K562 (cell line): Measurements from ENCODE around the gene AMFR. TPM values are rescaled to one million over a fixed set of nuclear protein-coding genes. Genes with fewer than 3 reads are reported as not detected.

Source experiments
- ATAC-seq: fragments of 200-7000 bp; cut with Tn5 transposase; 3 replicates; pipeline ENCODE4 v1.9.1; 2020; ENCODE audit warnings: moderate library complexity
- BruUV-seq: library from RNA; stranded (reverse); fragments of 400-500 nt; replicated peaks from 2 replicates; lab custom pipeline; 2021; lab: Mats Ljungman, UMichigan
- CTCF ChIA-PET: fragments of 300-600 bp; formaldehyde crosslinking; extraction: SDS; loops from one replicate; lab custom pipeline; 2021; ENCODE audit warnings: low intra/inter-chr PET ratio; lab: Yijun Ruan, JAX
- POLR2A ChIA-PET: fragments of 300-600, 350-650 bp; sonication (Branson Sonifier 250); formaldehyde crosslinking; extraction: SDS; loops from one replicate; lab custom pipeline; 2021; ENCODE audit warnings: antibody characterized with exemption, inconsistent platforms; lab: Yijun Ruan, JAX
- DNase-seq, 4 experiments: peaks; one replicate each; pipeline versions ENCODE4 v3.0.0 to v3.0.0-alpha.2; 2011 to 2018; ENCODE audit warnings: low spot score in 3 of 4, mixed read lengths in 3 of 4; ENCODE audit errors: extremely low read depth in 1 of 4
- FAIRE-seq: peaks from 2 replicates; lab custom pipeline; 2011; peaks lifted over from hg19 to GRCh38; lab: Jason Lieb, UNC
- H2AFZ ChIP-seq: 2 replicates; pipeline ENCODE4 v1.6.0; 2011; ENCODE audit warnings: low read depth, low read length, control low read depth, inconsistent platforms
- H3K27ac ChIP-seq: fragments of 200-600 bp; 3 replicates; pipeline ENCODE4 v1.8.0; 2011; ENCODE audit warnings: low read depth, mild to moderate bottlenecking, control low read depth, inconsistent platforms, low read length, moderate library complexity, mixed read lengths; ENCODE audit errors: extremely low read depth
- H3K27me3 ChIP-seq, 2 experiments: fragments of 300-600 bp in 1 of 2; 2 replicates in 1 of 2; 3 replicates in 1 of 2; pipeline versions ENCODE4 v1.6.0 to v1.8.0; 2011; ENCODE audit warnings: inconsistent platforms in 2 of 2, low read length in 2 of 2, mild to moderate bottlenecking in 1 of 2, mixed read lengths in 1 of 2, moderate library complexity in 1 of 2; ENCODE audit not compliant: control insufficient read depth in 2 of 2, insufficient read depth in 2 of 2
- H3K36me3 ChIP-seq: fragments of 300-600 bp; 3 replicates; pipeline ENCODE4 v1.8.0; 2011; ENCODE audit warnings: mild to moderate bottlenecking, low read length, inconsistent platforms; ENCODE audit not compliant: control insufficient read depth, insufficient read depth
- H3K4me1 ChIP-seq, 2 experiments: fragments of 200-600 bp in 1 of 2; replicated peaks in 1 of 2; 2 replicates in 1 of 2; 3 replicates in 1 of 2; pipeline versions ENCODE4 v1.5.1 to v1.8.0; 2011; ENCODE audit warnings: inconsistent platforms in 2 of 2, low read length in 2 of 2, mild to moderate bottlenecking in 1 of 2, mixed read lengths in 1 of 2, moderate library complexity in 1 of 2; ENCODE audit not compliant: control insufficient read depth in 2 of 2, insufficient read depth in 2 of 2
- H3K4me2 ChIP-seq: 2 replicates; pipeline ENCODE4 v1.6.1; 2011; ENCODE audit warnings: low read length, control low read depth, inconsistent platforms, mixed read lengths; ENCODE audit not compliant: insufficient read depth
- H3K4me3 ChIP-seq: fragments of 200-600 bp; sonication (generic), shearing (Covaris generic); 2 replicates; pipeline ENCODE4 v1.5.1; 2016; ENCODE audit warnings: control low read depth, inconsistent platforms
- H3K79me2 ChIP-seq: fragments of 200-600 bp; 3 replicates; pipeline ENCODE4 v1.8.0; 2011; ENCODE audit warnings: low read length, inconsistent platforms; ENCODE audit not compliant: control insufficient read depth, insufficient read depth
- H3K9ac ChIP-seq, 2 experiments: 2 replicates each; pipeline versions ENCODE4 v1.6.0 to v1.6.1; 2011; ENCODE audit warnings: low read depth in 2 of 2, low read length in 2 of 2, control low read depth in 1 of 2, inconsistent platforms in 1 of 2, mild to moderate bottlenecking in 1 of 2, mixed read lengths in 1 of 2; ENCODE audit not compliant: insufficient read depth in 1 of 2
- H3K9me1 ChIP-seq: one replicate; pipeline ENCODE4 v1.6.0; 2011; ENCODE audit warnings: inconsistent platforms, mild to moderate bottlenecking, low read length, moderate library complexity; ENCODE audit not compliant: control insufficient read depth, insufficient read depth
- H3K9me3 ChIP-seq: replicated peaks from 2 replicates; pipeline ENCODE4 v1.5.1; 2011; ENCODE audit warnings: low read depth, low read length, inconsistent platforms; ENCODE audit not compliant: control insufficient read depth, insufficient read depth
- H4K20me1 ChIP-seq: replicated peaks from 2 replicates; pipeline ENCODE4 v1.6.1; 2011; ENCODE audit warnings: low read length, inconsistent platforms, mixed read lengths; ENCODE audit not compliant: control insufficient read depth, insufficient read depth
- DIDO1 ChIP-seq: fragments of 450-650 bp; IDR thresholded peaks from 2 replicates; pipeline ENCODE4 v1.6.1; 2016; ENCODE audit warnings: low read depth, missing biosample characterization, missing genetic modification characterization
- FOXA1 ChIP-seq: fragments of 450-650 bp; IDR thresholded peaks from 2 replicates; pipeline ENCODE4 v1.6.1; 2016; ENCODE audit warnings: mild to moderate bottlenecking, borderline replicate concordance
- PML ChIP-seq: IDR thresholded peaks from 2 replicates; pipeline ENCODE4 v1.6.1; 2012; ENCODE audit warnings: low read length, inconsistent platforms
- ZBED1 ChIP-seq: IDR thresholded peaks from 2 replicates; pipeline ENCODE4 v1.6.1; 2014
- ZNF124 ChIP-seq: sonication (generic); formaldehyde crosslinking; IDR thresholded peaks from 2 replicates; pipeline ENCODE4 v1.8.1; 2022; ENCODE audit warnings: missing genetic modification reagents
- WGBS: fragments of 100-300 bp; shearing (Covaris generic); methylation state at CpG from one replicate; pipeline ENCODE4 v1.1.6; 2016; ENCODE audit warnings: low coverage, mixed read lengths; ENCODE audit not compliant: insufficient coverage; ENCODE audit errors: missing lambda C conversion rate; 5-methylcytosine and 5-hydroxymethylcytosine counted together
- in situ Hi-C: fragments of 300-500 bp; cut with MboI; formaldehyde crosslinking; loops from 4 replicates; pipeline ENCODE4 v1.15.0; 2018; ENCODE audit warnings: inconsistent platforms, mixed read lengths
- intact Hi-C: fragments of 100-400 bp; cut with micrococcal nuclease; formaldehyde crosslinking; loops from 2 replicates; pipeline ENCODE4 v1.14.2; 2022
- polyA plus RNA-seq, 8 experiments: library from polyadenylated mRNA; depleted of rRNA in 4 of 8; stranded (reverse) in 5 of 8; unstranded in 3 of 8; fragments of >200 nt; fragmentation: Nextera tagmentation in 2 of 8; fragmentation: Illumina TruSeq in 1 of 8; extraction: Ambion mirVana in 2 of 8; extraction: Trizol in 1 of 8; gene quantifications; 2 replicates each; pipeline versions ENCODE4 v1.2.1 to v1.2.3, GENCODE V29; 2011 to 2014; ENCODE audit warnings: inconsistent platforms in 1 of 8, missing spikeins in 1 of 8
- total RNA-seq, 7 experiments: library from RNA; depleted of rRNA in 6 of 7; stranded (reverse); fragments of >200 nt in 6 of 7; fragmentation: Illumina TruSeq in 2 of 7; extraction: Trizol in 2 of 7; gene quantifications; 2 replicates each; pipeline versions ENCODE4 v1.2.1 to v1.2.3, GENCODE V29; 2011 to 2021; ENCODE audit warnings: low replicate concordance in 1 of 7
- TF ChIP-seq, protein P1 (sequence below): fragments of 450-650 bp; IDR thresholded peaks from 2 replicates; pipeline ENCODE4 v1.6.1; 2016; ENCODE audit warnings: mild to moderate bottlenecking, moderate library complexity
- TF ChIP-seq, protein P2 (sequence below): sonication (generic); formaldehyde crosslinking; IDR thresholded peaks from 2 replicates; pipeline ENCODE4 v1.8.0; 2022; ENCODE audit warnings: missing genetic modification reagents, mild to moderate bottlenecking, borderline replicate concordance
- TF ChIP-seq, protein P3 (sequence below): IDR thresholded peaks from 3 replicates; pipeline ENCODE4 v1.6.1; 2011; ENCODE audit warnings: borderline replicate concordance, mild to moderate bottlenecking, moderate library complexity; ENCODE audit not compliant: insufficient read length; ENCODE audit errors: extremely low read depth

The AMFR gene
- total and polyA plus RNA-seq, 9 of the 15 experiments (the other 6 are each of a cell fraction or from before 2014, with no cell fraction given), result 15.6 to 113 (median 58.4) TPM

DNA sequence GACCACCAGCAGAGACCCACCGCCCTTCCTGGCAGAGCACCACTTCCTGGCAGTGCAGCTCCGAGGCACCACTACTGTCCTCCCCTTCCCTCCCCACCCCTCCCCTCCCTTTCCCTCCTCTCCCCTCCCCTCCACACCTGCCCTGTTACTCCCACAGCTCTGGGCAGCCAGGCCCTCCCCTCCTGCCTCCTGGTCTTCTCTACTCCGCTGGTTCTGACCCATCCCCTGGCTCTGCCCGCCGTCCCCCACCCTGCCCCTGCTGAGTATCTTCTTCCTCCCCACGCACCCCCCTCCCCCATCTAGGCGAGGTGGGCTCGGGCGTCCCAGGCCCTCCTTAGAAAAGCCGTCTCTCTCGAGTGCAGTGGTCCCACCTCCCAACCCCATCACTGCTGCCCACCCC, 77.7 kb downstream of the AMFR start:
- 39% methylated on average over 3 of the region's 11 CpGs for WGBS
- DNase-seq, result no peak
- Histone ChIP-seq H3K79me2 (no peaks in the 10 kb centered on the region), H3K36me3 (no peaks in the 10 kb centered on the region), H3K4me1 (peaks cover 5 to 29% of the 10 kb centered on the region in 2 experiments; a peak in 2 of 5 replicates), H3K27ac (no peak overlapping the region), H3K27me3 (peaks cover 18 to 72% of the 10 kb centered on the region in 2 experiments; a peak in 4 of 5 replicates), H3K4me3 (no peak overlapping the region), H3K9ac (no peak overlapping the region), H3K9me1 (no peaks in the 10 kb centered on the region), H4K20me1 (peaks cover 26% of the 10 kb centered on the region), H3K4me2 (no peak overlapping the region), H3K9me3 (no peaks in the 10 kb centered on the region), H2AFZ (no peak overlapping the region)
- ATAC-seq, result no peak
- in situ Hi-C loops, result no loop called here
- FAIRE-seq, result no peak
- intact Hi-C loops, result no loop called here
- BruUV-seq, result no TSS peak
- ChIA-PET POLR2A (no interaction called here), CTCF (interaction anchor here (0.6 kb wide), 1 partner anchor 31 kb away, joined by 3 read pairs; no protein-coding TSS in a partner anchor)
- TF ChIP-seq DIDO1 (tag) (no peak), FOXA1 (no peak), ZBED1 (no peak), PML (no peak), ZNF124 (CRISPR knock-in tag) (no peak)
- TF ChIP-seq, protein P1, sequence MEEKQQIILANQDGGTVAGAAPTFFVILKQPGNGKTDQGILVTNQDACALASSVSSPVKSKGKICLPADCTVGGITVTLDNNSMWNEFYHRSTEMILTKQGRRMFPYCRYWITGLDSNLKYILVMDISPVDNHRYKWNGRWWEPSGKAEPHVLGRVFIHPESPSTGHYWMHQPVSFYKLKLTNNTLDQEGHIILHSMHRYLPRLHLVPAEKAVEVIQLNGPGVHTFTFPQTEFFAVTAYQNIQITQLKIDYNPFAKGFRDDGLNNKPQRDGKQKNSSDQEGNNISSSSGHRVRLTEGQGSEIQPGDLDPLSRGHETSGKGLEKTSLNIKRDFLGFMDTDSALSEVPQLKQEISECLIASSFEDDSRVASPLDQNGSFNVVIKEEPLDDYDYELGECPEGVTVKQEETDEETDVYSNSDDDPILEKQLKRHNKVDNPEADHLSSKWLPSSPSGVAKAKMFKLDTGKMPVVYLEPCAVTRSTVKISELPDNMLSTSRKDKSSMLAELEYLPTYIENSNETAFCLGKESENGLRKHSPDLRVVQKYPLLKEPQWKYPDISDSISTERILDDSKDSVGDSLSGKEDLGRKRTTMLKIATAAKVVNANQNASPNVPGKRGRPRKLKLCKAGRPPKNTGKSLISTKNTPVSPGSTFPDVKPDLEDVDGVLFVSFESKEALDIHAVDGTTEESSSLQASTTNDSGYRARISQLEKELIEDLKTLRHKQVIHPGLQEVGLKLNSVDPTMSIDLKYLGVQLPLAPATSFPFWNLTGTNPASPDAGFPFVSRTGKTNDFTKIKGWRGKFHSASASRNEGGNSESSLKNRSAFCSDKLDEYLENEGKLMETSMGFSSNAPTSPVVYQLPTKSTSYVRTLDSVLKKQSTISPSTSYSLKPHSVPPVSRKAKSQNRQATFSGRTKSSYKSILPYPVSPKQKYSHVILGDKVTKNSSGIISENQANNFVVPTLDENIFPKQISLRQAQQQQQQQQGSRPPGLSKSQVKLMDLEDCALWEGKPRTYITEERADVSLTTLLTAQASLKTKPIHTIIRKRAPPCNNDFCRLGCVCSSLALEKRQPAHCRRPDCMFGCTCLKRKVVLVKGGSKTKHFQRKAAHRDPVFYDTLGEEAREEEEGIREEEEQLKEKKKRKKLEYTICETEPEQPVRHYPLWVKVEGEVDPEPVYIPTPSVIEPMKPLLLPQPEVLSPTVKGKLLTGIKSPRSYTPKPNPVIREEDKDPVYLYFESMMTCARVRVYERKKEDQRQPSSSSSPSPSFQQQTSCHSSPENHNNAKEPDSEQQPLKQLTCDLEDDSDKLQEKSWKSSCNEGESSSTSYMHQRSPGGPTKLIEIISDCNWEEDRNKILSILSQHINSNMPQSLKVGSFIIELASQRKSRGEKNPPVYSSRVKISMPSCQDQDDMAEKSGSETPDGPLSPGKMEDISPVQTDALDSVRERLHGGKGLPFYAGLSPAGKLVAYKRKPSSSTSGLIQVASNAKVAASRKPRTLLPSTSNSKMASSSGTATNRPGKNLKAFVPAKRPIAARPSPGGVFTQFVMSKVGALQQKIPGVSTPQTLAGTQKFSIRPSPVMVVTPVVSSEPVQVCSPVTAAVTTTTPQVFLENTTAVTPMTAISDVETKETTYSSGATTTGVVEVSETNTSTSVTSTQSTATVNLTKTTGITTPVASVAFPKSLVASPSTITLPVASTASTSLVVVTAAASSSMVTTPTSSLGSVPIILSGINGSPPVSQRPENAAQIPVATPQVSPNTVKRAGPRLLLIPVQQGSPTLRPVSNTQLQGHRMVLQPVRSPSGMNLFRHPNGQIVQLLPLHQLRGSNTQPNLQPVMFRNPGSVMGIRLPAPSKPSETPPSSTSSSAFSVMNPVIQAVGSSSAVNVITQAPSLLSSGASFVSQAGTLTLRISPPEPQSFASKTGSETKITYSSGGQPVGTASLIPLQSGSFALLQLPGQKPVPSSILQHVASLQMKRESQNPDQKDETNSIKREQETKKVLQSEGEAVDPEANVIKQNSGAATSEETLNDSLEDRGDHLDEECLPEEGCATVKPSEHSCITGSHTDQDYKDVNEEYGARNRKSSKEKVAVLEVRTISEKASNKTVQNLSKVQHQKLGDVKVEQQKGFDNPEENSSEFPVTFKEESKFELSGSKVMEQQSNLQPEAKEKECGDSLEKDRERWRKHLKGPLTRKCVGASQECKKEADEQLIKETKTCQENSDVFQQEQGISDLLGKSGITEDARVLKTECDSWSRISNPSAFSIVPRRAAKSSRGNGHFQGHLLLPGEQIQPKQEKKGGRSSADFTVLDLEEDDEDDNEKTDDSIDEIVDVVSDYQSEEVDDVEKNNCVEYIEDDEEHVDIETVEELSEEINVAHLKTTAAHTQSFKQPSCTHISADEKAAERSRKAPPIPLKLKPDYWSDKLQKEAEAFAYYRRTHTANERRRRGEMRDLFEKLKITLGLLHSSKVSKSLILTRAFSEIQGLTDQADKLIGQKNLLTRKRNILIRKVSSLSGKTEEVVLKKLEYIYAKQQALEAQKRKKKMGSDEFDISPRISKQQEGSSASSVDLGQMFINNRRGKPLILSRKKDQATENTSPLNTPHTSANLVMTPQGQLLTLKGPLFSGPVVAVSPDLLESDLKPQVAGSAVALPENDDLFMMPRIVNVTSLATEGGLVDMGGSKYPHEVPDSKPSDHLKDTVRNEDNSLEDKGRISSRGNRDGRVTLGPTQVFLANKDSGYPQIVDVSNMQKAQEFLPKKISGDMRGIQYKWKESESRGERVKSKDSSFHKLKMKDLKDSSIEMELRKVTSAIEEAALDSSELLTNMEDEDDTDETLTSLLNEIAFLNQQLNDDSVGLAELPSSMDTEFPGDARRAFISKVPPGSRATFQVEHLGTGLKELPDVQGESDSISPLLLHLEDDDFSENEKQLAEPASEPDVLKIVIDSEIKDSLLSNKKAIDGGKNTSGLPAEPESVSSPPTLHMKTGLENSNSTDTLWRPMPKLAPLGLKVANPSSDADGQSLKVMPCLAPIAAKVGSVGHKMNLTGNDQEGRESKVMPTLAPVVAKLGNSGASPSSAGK, result no peak
- TF ChIP-seq, protein P2, sequence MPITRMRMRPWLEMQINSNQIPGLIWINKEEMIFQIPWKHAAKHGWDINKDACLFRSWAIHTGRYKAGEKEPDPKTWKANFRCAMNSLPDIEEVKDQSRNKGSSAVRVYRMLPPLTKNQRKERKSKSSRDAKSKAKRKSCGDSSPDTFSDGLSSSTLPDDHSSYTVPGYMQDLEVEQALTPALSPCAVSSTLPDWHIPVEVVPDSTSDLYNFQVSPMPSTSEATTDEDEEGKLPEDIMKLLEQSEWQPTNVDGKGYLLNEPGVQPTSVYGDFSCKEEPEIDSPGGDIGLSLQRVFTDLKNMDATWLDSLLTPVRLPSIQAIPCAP (CRISPR knock-in tag), result no peak
- TF ChIP-seq, protein P3, sequence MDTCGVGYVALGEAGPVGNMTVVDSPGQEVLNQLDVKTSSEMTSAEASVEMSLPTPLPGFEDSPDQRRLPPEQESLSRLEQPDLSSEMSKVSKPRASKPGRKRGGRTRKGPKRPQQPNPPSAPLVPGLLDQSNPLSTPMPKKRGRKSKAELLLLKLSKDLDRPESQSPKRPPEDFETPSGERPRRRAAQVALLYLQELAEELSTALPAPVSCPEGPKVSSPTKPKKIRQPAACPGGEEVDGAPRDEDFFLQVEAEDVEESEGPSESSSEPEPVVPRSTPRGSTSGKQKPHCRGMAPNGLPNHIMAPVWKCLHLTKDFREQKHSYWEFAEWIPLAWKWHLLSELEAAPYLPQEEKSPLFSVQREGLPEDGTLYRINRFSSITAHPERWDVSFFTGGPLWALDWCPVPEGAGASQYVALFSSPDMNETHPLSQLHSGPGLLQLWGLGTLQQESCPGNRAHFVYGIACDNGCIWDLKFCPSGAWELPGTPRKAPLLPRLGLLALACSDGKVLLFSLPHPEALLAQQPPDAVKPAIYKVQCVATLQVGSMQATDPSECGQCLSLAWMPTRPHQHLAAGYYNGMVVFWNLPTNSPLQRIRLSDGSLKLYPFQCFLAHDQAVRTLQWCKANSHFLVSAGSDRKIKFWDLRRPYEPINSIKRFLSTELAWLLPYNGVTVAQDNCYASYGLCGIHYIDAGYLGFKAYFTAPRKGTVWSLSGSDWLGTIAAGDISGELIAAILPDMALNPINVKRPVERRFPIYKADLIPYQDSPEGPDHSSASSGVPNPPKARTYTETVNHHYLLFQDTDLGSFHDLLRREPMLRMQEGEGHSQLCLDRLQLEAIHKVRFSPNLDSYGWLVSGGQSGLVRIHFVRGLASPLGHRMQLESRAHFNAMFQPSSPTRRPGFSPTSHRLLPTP, result no peak
